Measurements from ENCODE around the gene CREBBP.
"Not testable (repeated sequence)": the region's sequence is repeated elsewhere in the genome, so short reads cannot be mapped to it uniquely, and the experiment has no call there.

Gene CREBBP

DNA sequence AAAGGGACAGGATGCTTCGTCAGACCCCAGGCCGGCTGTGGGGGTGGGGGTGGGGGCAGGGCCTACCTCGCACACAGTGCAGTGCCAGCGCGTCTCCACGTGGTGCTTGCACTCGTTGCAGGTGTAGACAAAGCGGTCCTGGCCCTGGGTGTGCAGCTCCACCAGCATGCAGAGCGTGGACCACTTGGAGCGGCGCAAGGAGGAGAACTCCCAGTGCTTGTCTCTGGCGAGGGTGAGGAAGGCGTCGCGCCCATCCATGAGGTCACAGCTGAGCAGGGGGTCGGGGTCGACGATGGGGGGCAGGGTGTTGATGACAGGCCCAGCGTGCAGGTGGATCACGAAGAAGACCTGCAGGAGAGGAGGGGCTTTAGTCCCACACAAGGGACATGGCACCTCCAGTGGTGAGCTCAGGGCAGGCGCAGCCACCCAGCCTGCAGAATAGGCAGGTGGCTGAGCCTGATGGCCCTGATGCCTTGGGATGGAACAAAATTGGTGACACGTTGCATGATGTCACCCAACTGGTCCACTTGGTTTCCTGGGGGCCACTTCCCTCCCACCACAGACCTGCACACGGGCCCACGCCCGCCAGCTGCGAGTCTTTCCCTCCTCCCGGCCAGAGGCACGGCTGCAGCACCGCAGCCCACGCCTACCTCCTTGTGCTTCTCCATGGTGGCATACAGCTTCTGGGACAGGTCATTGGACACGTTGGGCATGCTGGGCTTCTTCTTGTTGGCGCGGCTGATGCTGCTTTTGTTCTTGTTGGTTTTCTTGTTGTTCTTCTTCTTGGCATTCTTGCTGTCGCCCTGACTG is 149.2 kb downstream of the CREBBP start:
- DNase-seq, result no peak

DNA sequence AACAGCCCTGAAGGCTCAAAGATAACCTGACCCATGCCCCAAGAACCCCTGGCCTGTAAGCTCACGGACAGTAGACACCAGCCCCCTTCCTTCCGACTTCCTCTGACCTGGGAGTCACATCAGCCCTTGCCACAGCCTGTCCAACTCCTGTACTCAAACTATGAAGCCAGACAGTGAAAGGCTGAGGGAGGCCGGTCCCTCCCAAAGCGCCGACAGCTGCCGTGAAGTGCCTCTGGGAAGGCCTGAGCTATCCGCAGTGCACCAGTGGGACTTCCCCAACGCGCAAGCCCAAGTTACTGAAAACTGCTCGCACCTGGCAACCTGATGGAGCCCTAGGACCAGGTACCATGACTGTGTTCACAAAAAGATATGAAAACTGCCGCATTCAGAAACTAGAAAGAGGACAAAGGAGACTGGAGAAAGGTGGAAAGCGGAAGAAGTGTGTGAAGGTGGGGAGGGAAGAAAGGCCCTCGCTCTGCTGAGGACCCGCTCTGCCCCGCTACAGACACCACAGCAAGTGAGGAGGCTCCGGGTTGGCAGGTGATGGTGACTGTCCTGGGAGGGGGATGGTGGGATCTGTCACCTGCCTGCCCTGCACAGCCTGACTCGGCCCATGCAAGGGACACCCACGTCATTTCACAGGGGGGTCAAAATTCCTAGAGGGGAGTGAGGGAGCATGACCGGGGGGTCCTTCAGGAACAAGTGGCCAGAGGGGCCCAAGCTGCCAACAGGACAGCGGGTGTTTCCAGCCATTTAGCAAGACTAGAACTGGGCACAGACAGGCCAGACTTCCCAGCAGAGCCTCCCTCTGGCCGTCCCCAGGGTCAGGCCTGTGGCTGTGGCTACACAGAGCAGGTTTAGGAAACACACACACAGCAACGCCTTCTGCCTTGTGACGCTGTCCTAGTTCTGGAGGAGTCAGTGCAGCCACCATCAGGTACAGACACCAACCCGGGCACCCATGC is 150.1 kb downstream of the CREBBP start:
- DNase-seq, result no peak

DNA sequence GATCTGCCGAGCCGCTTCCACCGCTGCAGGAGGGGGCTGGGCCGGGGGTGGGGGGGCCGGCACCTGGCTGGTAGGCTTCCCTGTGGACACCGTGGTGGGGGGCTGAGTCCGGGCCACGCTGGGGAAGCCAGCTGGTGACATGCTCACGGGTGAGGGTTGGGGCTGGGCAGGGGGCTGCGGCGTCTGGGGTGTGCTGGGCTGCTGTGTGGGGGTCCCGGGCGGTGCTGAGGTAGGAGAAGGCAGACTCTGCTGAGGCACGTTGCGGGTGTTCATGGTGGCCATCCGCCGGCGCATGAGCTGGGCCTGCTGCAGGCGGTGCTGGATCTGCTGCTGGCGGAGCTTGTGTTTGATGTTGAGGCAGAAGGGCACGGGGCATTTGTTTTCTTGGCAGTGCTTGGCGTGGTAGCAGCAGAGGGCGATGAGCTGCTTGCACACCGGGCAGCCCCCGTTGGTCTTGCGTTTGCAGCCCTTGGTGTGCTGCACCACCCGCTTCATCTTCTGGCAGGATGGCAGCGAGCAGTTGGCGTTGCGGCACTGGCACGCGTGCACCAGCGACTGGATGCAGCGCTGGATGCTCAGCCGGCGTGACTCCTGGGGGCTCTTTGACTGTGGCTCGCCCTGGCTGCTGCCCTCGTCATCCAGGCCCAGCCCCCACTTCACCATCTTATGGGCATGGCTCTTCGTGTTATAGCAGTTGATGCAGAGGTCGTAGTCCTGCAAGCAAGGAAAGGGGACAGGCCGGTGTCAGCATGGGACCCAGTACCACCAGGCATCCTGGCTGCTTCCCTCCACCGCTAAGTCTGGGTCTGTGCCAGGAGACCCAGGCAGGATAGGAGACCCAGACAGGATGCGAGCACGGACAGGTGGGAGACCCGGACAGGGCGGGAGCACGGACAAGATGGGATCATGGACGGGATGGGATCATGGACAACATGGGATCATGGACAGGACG is 151.1 kb downstream of the CREBBP start:
- no peak for DNase-seq

DNA sequence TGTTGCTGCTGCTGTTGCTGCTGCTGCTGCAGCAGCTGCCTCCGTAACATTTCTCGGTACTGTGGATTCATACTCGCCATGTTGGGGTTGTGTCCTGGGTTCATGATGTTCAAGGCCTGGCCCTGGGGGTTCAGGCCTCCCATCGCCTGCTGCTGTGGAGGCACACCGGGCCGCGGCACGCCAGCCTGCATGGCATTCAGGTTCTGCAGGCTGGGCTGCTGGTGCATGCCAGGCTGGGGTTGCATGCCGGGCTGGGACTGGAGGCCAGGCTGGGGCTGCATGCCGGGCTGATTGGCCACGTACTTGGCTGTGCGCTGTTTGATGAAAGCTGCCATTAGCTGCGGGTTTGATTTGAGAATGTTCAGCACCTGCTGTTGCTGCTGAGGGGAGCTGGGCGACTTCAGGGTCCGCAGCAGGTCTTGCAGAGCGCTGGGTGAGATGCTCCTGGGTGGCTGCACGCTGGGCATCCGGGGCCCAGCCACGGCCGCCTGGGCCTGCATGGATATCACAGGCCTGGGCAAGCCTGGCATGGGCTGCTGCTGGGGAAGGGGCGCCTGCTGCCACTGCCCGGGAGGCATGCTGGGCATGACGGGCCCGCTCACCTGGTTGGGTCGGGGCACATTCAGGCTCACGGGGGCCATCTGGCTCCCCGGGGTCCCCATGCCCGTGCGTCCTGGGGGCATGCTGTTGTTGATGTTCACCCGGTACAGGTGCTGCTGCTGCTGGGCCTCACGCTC is 151.9 kb downstream of the CREBBP start:
- DNase-seq, result no peak

DNA sequence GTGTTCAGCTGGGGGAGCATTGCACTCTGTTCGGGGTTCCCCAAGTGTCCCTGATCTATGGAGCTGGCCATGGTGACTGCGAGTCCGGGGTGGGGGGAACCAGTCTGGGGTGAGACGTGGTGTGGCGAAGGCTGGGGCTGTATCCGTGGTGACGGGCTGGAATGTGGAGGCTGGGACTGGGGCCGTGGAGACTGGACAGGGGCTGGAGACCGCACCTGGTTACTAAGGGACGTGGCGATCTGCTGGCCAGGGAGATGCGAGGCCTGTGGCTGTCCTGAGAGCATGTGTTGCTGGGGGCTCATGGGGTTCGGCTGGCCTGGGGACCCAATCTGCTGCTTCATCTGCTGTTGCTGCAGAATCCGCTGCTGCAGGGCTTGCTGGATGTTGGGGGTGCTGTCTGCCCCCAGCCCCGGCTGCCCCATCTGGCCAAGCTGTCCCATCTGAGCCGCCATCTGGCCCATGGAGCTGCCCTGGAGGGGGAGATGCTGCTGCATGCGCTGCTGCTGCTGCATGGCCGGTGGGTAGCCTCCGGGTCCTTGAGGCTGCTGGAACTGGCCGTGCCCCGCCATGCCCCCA is 152.6 kb downstream of the CREBBP start:
- no peak for DNase-seq

DNA sequence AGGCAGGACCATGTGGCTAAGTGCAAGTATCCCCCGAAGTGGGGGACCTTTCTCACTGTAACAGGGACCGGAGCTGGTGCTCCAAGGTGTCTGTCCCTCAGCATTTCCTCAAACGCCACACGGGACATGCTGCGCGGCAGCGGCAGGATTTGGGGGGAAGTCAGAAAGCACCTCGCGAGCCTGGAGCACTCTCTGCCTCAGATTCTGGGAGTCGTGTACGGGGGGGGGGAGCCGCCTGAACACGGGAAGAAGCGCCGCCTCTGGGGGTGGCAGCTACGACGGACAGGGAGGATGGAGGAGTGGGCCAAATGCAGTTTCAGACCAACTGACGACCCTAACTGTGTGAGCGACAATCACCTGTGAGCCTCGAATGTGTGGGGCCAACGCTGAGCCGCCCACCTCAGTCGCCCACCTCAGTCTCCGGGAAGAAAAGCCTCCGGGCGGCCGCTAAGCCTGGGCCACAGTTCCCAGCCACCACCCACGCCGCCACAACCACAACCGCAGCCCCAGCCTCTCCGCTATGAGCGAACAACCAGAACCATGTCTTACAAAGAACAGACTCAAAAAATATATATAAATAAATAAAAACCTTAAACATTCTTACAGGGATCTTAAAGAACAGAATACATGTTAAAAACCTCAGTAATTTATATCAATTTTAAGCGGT is 154.4 kb downstream of the CREBBP start:
- no peak for DNase-seq

DNA sequence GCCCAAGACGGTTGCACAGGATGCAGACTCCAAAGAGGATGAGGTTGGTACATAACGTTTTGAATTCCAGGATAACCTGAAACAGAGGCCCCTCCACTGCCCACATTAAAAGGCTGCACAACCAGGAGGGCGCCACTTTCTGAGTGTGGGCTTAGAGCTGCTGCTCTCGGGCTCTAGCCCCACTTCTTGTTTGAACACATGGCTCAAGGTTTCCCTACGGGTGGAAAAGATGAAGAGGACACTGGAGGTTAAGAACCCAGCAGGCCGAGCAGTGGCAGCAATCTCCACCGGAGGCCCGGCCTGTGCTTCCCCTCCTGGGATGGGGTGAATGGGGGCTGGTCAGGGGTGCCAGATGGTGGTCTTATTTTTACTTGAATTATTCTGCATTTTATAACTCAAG is 155.2 kb downstream of the CREBBP start:
- no peak for DNase-seq

DNA sequence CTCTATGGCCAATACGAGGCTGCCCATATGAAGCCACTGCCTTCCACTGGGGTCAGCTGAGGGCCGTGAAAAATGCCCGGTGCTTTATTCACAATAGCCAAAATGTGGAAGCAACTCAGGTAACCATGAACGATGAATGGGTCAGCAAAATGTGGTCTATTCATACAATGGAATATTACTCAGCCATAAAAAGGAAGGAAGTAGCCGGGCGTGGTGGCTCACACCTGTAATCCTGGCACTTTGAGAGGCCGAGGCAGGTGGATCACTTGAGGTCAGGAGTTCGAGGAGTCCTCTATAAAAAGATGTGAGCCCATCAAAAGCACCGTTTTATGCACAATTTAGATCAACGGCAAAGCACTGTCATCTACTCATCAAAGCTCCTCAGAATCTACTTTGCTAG is 158.0 kb downstream of the CREBBP start:
- no peak for DNase-seq

DNA sequence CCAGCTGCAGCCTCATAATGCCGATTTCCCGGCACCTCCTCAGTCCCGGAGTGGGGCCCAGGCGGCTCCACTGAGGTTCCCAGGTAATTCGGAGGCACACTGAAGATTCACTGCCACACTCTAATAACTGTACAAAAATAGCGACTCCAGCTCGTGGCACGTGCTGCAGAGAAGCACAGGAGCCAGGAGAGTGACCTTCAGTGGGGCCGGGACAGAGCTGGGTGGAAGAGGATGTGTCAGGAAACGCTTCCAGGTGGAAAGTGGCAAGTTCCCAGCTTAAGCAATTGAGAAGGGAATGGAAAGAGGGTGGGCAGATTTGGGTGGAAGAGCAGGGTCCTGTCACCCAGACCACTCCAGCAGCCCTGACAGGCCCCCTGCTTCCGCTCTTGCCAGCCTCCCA is 160.1 kb downstream of the CREBBP start:
- no peak for DNase-seq

DNA sequence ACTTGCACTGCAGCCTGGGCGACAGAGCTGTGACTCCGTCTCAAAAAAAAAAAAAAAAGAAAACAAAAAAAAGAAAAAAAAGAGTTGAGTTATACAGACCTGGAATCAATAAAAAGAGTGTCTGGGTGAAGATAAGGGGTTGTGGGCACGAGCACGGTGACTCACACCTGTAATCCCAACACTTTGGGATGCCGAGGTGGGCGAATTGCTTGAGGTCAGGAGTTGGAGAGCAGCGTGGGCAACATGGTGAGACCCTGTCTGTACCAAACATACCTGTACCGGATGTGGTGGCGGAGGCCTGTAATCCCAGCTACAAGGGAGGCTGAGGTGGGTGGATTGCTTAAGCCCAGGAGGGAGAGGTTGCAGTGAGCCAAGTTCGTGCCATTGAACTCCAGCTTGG is 161.9 kb downstream of the CREBBP start:
- DNase-seq, result no peak

DNA sequence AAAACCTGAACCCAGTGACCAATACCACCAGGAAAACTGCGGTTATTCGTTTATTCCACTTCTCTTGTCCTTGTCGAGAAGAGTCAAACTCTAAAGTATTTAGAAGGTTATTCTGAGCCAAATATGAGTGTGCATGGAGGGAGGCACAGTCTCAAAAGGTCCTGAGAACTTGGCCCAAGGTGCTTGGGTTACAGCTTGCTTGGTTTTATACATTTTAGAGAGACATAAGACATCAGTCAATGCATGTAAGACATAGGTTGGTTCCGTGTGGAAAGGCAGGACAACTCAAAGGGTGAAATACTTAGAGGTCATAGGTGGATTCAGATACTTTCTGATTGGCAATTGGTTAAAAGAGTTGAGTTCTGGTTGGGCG is 162.5 kb downstream of the CREBBP start:
- DNase-seq, result peak; percentile 35

DNA sequence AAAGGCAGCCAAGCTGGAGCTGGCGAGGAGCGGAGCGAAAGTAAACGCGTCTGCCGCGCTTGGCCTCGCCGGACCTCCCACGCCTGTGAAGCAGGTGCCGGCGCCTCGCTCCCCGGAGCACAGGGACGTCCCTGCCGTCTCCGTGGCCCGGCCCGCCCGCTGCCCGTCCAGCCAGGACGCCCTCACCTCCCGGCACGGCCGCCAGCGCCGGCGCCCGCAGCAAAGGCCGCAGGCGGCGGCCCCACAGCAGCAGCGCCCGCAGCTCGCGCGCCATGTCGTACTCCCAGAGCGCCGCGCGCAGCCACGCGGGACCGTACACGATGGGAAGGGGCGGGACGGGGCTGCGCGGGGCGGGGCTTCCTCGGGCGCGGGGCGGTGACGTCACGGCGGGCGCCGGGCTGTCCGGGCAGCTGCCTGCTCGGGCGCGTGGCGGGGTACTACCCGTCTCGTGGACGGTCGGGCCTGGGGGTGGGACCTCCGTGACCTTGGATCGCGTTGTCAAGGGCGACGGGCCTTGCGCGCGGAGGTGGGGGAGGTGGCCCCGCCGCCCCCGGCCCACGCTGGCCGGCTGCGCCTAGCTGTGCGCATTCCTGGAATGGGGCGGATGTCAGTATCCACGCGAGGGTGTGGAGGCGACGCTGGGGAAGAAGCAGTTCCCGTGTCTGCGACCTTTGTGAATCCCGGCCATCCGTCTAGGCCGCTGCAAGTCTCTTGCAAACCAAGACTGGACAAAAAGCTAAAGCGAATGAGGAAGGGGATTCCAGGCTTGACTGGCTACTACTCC is 163.1 kb downstream of the CREBBP start, which contains the start of gene TRAP1:
TRAP1 (minus strand) TSS at position 290 of the 784 bp plus-strand sequence; CDS start at position 274, 16 bp downstream.
- peak; percentile 76 for DNase-seq

DNA sequence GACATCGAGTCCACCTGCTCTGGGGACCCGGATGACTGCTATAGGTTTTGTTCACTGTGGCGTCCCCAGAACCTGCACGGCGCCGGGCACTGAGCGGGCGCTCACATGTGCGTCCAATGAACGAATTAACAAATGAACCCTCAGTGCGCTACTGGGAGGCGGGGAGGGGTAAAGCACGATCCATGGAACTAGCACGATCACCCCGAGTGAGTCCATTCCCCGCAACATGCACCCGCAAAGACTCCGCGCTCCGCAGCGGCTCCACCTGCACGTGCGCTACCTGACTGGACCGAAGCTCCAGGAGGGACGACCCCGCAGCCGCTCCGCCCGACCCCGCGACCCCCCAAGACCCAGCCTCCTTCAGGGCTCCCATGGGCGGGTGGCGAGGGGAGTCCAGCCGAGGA is 163.7 kb downstream of the CREBBP start:
- peak; percentile 21 for DNase-seq

DNA sequence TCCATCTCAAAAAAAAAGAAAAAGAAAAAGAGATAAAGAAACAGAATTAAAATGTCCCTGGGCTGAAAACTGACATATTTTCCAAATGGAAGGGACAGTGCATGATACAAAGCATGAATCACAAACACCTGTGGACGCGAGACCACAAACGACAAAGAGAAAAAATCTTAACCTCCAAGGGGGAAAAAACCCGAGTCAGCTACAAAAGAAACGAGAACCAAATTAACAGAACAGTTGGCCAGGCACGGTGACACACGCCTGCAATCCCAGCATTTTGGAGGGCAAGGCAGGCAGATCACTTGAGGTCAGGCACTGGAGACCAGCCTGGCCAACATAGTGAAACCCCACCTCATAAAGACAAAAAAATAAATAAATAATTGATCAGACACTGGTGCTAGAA is 165.1 kb downstream of the CREBBP start:
- no peak for DNase-seq

DNA sequence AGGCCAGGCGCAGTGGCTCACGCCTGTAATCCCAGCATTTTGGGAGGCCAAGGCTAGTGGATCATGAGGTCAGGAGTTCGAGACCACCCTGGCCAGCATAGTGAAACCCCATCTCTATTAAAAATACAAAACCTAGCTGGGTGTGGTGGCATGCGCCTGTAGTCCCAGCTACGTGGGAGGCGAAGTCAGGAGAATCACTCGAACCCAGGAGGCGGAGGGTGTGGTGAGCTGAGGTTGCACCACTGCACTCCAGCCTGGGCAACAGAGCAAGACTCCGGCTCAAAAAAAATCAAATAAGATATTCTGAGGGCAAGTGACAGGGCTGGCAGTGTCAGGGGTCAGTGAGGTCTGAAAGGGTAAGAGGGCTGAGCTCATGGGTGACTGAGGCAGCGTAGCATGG is 166.1 kb downstream of the CREBBP start:
- not testable (repeated sequence) for DNase-seq

DNA sequence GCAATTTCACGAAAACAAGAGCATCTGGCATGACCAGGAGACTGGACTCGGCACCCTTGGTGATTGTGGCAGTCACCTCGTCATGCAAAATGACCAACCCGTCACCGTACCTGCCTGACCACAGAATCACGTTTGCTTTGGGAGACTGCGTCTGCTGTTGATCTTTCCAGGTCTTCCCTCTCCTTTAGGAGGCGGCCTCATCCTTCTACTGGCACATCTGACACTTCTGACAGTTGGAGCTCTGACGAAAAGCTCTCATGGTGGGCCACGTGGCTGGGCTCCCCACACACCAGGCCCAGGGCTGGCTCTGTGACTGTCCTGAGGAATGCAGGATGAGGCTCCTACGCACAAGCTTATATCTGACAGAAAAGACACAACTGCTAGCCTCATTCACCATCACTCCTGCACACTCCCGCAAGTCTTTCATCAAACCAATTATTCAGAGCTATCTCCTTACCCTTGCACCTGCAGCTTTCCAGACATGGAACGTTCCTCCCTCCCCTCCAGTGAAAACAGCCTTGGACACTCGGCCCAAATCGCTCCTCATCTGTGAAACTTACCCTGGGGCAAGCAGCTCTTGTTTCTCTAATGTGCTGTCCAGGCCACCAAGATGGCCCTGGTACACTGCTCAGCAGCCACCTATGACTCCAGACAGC is 166.8 kb downstream of the CREBBP start:
- DNase-seq, result no peak

DNA sequence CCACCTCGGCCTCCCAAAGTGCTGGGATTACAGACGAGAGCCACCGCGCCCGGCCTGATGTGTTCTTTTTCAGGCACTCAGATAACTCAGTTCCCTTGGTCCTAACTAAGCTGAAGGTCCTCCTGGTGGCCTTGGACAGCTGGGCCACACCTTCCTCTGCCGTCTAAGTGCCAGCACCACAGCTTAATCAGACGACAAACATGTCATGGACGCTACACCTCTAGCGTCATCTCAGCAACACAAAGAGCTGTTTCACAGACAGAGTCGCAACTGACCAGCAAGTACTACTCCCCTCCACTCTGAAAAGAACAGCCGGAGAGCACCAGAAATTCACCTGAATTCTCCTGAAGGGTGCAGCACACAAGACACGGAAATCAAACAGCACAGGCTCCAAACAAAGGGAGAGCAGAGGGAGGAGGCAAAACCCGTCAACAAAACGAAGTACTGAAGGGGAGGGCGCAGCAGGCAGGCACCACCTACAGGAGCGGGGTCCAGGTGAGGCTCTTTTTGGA is 167.6 kb downstream of the CREBBP start:
- DNase-seq, result no peak

DNA sequence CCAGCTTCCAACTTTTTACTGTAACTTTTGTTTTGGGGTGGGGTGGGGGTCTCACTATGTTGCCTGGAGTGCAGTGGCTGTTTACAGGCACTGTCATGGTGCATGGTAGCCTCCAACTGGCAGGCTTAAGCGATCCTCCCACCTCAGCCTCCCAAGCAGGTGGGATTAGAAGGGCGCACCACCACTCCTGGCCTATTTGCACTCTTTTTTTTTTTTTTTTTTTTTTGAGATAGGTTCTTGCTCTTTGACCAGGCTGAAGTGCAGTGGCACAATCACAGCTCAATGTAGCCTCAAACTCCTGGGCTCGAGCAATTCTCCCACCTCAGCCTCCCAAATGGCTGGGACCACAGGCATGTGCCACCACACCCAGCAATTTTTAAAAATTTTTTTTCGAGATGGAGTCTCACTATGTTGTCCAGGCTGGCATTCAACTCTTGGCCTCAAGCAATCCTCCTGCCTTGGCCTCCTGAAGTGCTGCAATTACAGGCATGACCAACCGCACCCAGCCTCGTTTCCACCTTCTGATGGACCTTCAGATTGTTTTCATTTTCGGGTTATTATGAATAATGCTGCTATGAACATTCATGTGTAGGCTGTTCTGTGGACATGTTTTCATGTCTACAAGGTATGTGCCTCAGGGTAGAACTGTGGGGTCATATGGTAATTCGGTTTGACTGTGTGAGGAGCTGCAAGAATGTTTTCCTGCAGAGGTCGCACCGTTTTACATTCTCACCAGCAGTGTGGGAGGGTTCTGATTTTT is 174.1 kb downstream of the CREBBP start:
- DNase-seq, result no peak

DNA sequence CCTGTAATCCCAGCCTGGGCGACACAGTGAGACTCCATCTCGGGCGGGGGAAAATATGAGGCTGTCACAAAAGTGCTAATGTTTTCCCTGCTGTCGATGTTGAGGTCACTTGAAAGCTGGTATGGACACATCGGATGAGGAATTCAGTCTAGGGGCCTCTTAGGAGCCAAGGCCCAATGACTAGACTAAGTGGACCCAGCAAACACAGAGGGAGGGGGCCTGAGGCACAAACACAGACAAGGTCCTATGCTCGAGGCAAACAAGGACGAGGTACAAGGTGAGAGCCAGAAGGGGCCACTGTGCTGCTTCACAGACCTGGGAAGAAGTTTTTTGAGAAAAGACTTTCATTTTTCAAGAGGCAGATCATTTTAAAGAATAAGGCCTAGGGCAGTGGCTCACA is 178.4 kb downstream of the CREBBP start:
- no peak for DNase-seq
